ENCODE measurements around the gene ZNF496.

DNA sequence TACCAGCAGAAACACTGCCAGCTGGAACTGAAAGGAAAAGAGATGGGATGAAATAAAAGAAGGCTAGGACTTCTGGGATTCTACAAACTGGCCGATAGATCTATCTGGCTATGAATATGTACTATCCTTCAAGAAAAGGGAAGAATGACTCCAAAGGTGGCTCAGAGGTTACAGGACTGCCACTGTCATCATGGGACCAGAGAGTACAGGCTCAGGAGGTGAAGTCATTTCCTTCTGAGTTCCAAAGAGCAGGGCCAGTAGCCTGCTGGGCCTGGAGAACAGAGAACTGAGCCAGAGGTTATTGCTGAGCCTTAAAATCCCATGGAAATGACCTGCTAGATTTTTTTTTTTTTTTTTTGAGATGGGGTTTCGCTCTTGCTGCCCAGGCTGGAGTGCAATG, 27.6 kb downstream of the ZNF496 start:
- TF ChIP-seq POLR2AphosphoS5 (IDR thresholded peaks at IDR 0.05) (no peak), POLR2A (IDR thresholded peaks at IDR 0.05; ENCODE audit: low read depth) (no peak), EP300 (IDR thresholded peaks at IDR 0.05) (no peak)
- TF ChIP-seq, protein P1, sequence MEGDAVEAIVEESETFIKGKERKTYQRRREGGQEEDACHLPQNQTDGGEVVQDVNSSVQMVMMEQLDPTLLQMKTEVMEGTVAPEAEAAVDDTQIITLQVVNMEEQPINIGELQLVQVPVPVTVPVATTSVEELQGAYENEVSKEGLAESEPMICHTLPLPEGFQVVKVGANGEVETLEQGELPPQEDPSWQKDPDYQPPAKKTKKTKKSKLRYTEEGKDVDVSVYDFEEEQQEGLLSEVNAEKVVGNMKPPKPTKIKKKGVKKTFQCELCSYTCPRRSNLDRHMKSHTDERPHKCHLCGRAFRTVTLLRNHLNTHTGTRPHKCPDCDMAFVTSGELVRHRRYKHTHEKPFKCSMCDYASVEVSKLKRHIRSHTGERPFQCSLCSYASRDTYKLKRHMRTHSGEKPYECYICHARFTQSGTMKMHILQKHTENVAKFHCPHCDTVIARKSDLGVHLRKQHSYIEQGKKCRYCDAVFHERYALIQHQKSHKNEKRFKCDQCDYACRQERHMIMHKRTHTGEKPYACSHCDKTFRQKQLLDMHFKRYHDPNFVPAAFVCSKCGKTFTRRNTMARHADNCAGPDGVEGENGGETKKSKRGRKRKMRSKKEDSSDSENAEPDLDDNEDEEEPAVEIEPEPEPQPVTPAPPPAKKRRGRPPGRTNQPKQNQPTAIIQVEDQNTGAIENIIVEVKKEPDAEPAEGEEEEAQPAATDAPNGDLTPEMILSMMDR (IDR thresholded peaks at IDR 0.05): no peak

All from esophagus muscularis mucosa (tissue), 4 donors.